K562 (cell line): ENCODE results near the gene ERVK3-1. TPM values are rescaled to one million over a fixed set of nuclear protein-coding genes. Genes with fewer than 3 reads are reported as not detected.

Source experiments
- BDP1 ChIP-seq: IDR thresholded peaks from 3 replicates; pipeline ENCODE4 v1.6.1; 2011; ENCODE audit not compliant: insufficient read length, insufficient read depth
- ELF4 ChIP-seq: fragments of 450-650 bp; formaldehyde crosslinking; IDR thresholded peaks from 2 replicates; pipeline ENCODE4 v1.4.0; 2022; ENCODE audit warnings: missing genetic modification characterization
- ETS2 ChIP-seq: IDR thresholded peaks from 2 replicates; pipeline ENCODE4 v1.6.1; 2016; ENCODE audit warnings: borderline replicate concordance, missing genetic modification characterization, mild to moderate bottlenecking, moderate library complexity, missing compliant biosample characterization; ENCODE audit not compliant: poor library complexity, severe bottlenecking
- FOXK2 ChIP-seq, 2 experiments: fragments of 450-650 bp; IDR thresholded peaks in 1 of 2; conservative IDR thresholded peaks in 1 of 2; 2 replicates each; pipeline ENCODE4 v1.6.1; 2016; ENCODE audit warnings: low read depth in 2 of 2, mild to moderate bottlenecking in 1 of 2
- GTF2B ChIP-seq: IDR thresholded peaks from 2 replicates; pipeline ENCODE4 v1.6.1; 2011; ENCODE audit not compliant: insufficient read length; ENCODE audit errors: extremely low read depth
- HMGXB4 ChIP-seq: sonication (generic); formaldehyde crosslinking; IDR thresholded peaks from 2 replicates; pipeline ENCODE4 v1.8.1; 2023; ENCODE audit warnings: mild to moderate bottlenecking, missing genetic modification reagents
- HOXB6 ChIP-seq: fragments of 250-450 bp; sonication (Bioruptor Pico); IDR thresholded peaks from 2 replicates; pipeline ENCODE4 v1.5.1; 2022; ENCODE audit warnings: mild to moderate bottlenecking, borderline replicate concordance
- ILF3 ChIP-seq: fragments of 450-650 bp; IDR thresholded peaks from 2 replicates; pipeline ENCODE4 v1.6.1; 2018; ENCODE audit warnings: antibody characterized with exemption, mild to moderate bottlenecking, moderate library complexity, borderline replicate concordance
- MED1 ChIP-seq: sonication (generic); formaldehyde crosslinking; IDR thresholded peaks from 2 replicates; pipeline ENCODE4 v1.8.1; 2023; ENCODE audit warnings: missing genetic modification reagents, borderline replicate concordance
- PCBP1 ChIP-seq: fragments of 200-400 bp; formaldehyde crosslinking; IDR thresholded peaks from 2 replicates; pipeline ENCODE4 v1.6.1; 2018; ENCODE audit warnings: mild to moderate bottlenecking, low read depth, low read length; ENCODE audit not compliant: poor library complexity, severe bottlenecking
- SIN3A ChIP-seq, 2 experiments: fragments of 150-350 bp in 1 of 2; IDR thresholded peaks; 2 replicates each; pipeline ENCODE4 v1.6.1; 2011 to 2016; ENCODE audit warnings: borderline replicate concordance in 2 of 2, low read depth in 2 of 2, low read length in 2 of 2, mild to moderate bottlenecking in 2 of 2, moderate library complexity in 2 of 2; ENCODE audit not compliant: control insufficient read depth in 1 of 2
- SOX6 ChIP-seq: fragments of 450-650 bp; IDR thresholded peaks from 2 replicates; pipeline ENCODE4 v1.6.1; 2014; ENCODE audit warnings: mild to moderate bottlenecking
- SPI1 ChIP-seq: IDR thresholded peaks from 2 replicates; pipeline ENCODE4 v1.6.1; 2011; ENCODE audit warnings: low read depth, low read length, control low read depth, borderline replicate concordance
- SRSF7 ChIP-seq: fragments of 200-400 bp; formaldehyde crosslinking; optimal IDR thresholded peaks from 2 replicates; pipeline ENCODE3; 2017; ENCODE audit warnings: mild to moderate bottlenecking, low read depth, low read length
- U2AF1 ChIP-seq: fragments of 200-400 bp; formaldehyde crosslinking; optimal IDR thresholded peaks from 2 replicates; pipeline ENCODE3; 2017; ENCODE audit warnings: mild to moderate bottlenecking, low read depth, low read length, moderate library complexity
- ZBTB12 ChIP-seq: fragments of 250-450 bp; sonication (Bioruptor Pico); IDR thresholded peaks from 2 replicates; pipeline ENCODE4 v1.4.0; 2020
- ZNF197 ChIP-seq: fragments of 200-800 bp; sonication (Bioruptor generic); IDR thresholded peaks from 2 replicates; pipeline ENCODE4 v1.6.1; 2016; ENCODE audit warnings: low read depth, missing genetic modification characterization, missing compliant biosample characterization
- ZNF3 ChIP-seq: fragments of 250-450 bp; sonication (Bioruptor Pico); IDR thresholded peaks from 2 replicates; pipeline ENCODE4 v1.5.0; 2021; ENCODE audit warnings: mild to moderate bottlenecking, moderate library complexity
- ZNF347 ChIP-seq: fragments of 450-650 bp; formaldehyde crosslinking; IDR thresholded peaks from 2 replicates; pipeline ENCODE4 v1.4.0; 2020; ENCODE audit warnings: low read depth, mild to moderate bottlenecking, moderate library complexity
- ZNF398 ChIP-seq: fragments of 250-450 bp; sonication (Bioruptor Pico); IDR thresholded peaks from 2 replicates; pipeline ENCODE4 v1.8.0; 2021; ENCODE audit warnings: moderate library complexity, mild to moderate bottlenecking, inconsistent platforms
- ZNF449 ChIP-seq: fragments of 250-450 bp; sonication (Bioruptor Pico); IDR thresholded peaks from 2 replicates; pipeline ENCODE4 v1.8.0; 2022; ENCODE audit warnings: moderate library complexity, mild to moderate bottlenecking, inconsistent platforms
- polyA plus RNA-seq, 8 experiments: library from polyadenylated mRNA; depleted of rRNA in 4 of 8; stranded (reverse) in 5 of 8; unstranded in 3 of 8; fragments of >200 nt; fragmentation: Nextera tagmentation in 2 of 8; fragmentation: Illumina TruSeq in 1 of 8; extraction: Ambion mirVana in 2 of 8; extraction: Trizol in 1 of 8; gene quantifications; 2 replicates each; pipeline versions ENCODE4 v1.2.1 to v1.2.3, GENCODE V29; 2011 to 2014; ENCODE audit warnings: inconsistent platforms in 1 of 8, missing spikeins in 1 of 8
- total RNA-seq, 7 experiments: library from RNA; depleted of rRNA in 6 of 7; stranded (reverse); fragments of >200 nt in 6 of 7; fragmentation: Illumina TruSeq in 2 of 7; extraction: Trizol in 2 of 7; gene quantifications; 2 replicates each; pipeline versions ENCODE4 v1.2.1 to v1.2.3, GENCODE V29; 2011 to 2021; ENCODE audit warnings: low replicate concordance in 1 of 7

Gene ERVK3-1
- total and polyA plus RNA-seq, 9 of the 15 experiments (the other 6 are each of a cell fraction or from before 2014, with no cell fraction given), result 87.6 to 299 (median 119) TPM

GRCh38 chr19:58278541-58279041 lies 26.6 kb upstream of the ERVK3-1 start, which contains the start of gene ZNF8 (continued):
- TF ChIP-seq ZNF449 (no peak), ZNF197 (CRISPR knock-in tag) (no peak), ZNF398 (no peak), BDP1 (no peak), MED1 (no peak), HMGXB4 (no peak), FOXK2 (conservative IDR thresholded peaks at IDR 0.05 in 1 of 2, IDR thresholded peaks at IDR 0.05 in 1 of 2; ENCODE audit: low read depth in 2 of 2) (peak in 1 of 2 experiments; percentile 15; a peak in 2 of 4 replicates), U2AF1 (no peak), ELF4 (CRISPR knock-in tag) (no peak; the same call in 1 of the 2 replicates), SOX6 (no peak), GTF2B (no peak), PCBP1 (peak; percentile 5), SIN3A (IDR thresholded peaks at IDR 0.05; ENCODE audit: borderline replicate concordance in 2 of 2, control insufficient read depth in 1 of 2, low read depth in 2 of 2, low read length in 2 of 2) (peak in 1 of 2 experiments; percentile 47; a peak in 2 of 4 replicates), ZNF347 (CRISPR knock-in tag) (no peak), ETS2 (no peak), SPI1 (no peak), HOXB6 (CRISPR knock-in tag) (no peak), ZBTB12 (CRISPR knock-in tag) (no peak), SRSF7 (no peak), ZNF3 (no peak), ILF3 (no peak)
